H1 (cell line): ENCODE measurements around the gene ATP8B3. TPM values are rescaled to one million over a fixed set of nuclear protein-coding genes. Genes with fewer than 3 reads are reported as not detected.

ENCODE experiments used
- CTCF ChIA-PET: fragments of 300-600 bp; sonication (Branson Sonifier 250); formaldehyde crosslinking; loops from one replicate; lab custom pipeline; 2021; ENCODE audit not compliant: partially characterized antibody; lab: Charles Lee
- POLR2A ChIA-PET: fragments of 300-600 bp; sonication (Branson Sonifier 250); formaldehyde crosslinking; loops from one replicate; lab custom pipeline; 2021; ENCODE audit warnings: inconsistent platforms; ENCODE audit not compliant: partially characterized antibody; lab: Charles Lee
- DNase-seq, 2 experiments: peaks; one replicate each; pipeline versions ENCODE4 v3.0.0 to v3.0.0-alpha.2; 2010 to 2022; ENCODE audit warnings: low spot score in 2 of 2, low read depth in 1 of 2, mixed read lengths in 1 of 2
- FAIRE-seq: peaks from 2 replicates; lab custom pipeline; 2011; peaks lifted over from hg19 to GRCh38; lab: Jason Lieb, UNC
- H2AFZ ChIP-seq: 2 replicates; pipeline ENCODE4 v1.8.1; 2012; ENCODE audit warnings: low read length, inconsistent platforms
- H2AK5ac ChIP-seq: 2 replicates; pipeline ENCODE4 v1.6.1; 2013; ENCODE audit warnings: low read depth, low read length
- H2BK120ac ChIP-seq: replicated peaks from 2 replicates; pipeline ENCODE3; 2013; ENCODE audit warnings: low read depth, low read length, inconsistent platforms
- H2BK12ac ChIP-seq: 2 replicates; pipeline ENCODE4 v1.6.1; 2013; ENCODE audit warnings: low read depth, low read length
- H2BK15ac ChIP-seq: 2 replicates; pipeline ENCODE4 v1.6.1; 2013; ENCODE audit warnings: low read length
- H2BK20ac ChIP-seq: 2 replicates; pipeline ENCODE4 v1.6.1; 2013; ENCODE audit warnings: low read length
- H2BK5ac ChIP-seq: 2 replicates; pipeline ENCODE4 v1.6.1; 2013; ENCODE audit warnings: low read depth, low read length
- H3K14ac ChIP-seq: 2 replicates; pipeline ENCODE4 v1.6.1; 2013; ENCODE audit warnings: inconsistent platforms; ENCODE audit not compliant: insufficient read length
- H3K18ac ChIP-seq: 2 replicates; pipeline ENCODE4 v1.6.1; 2013; ENCODE audit warnings: low read length; ENCODE audit errors: extremely low read depth
- H3K23ac ChIP-seq: 2 replicates; pipeline ENCODE4 v1.6.1; 2013; ENCODE audit warnings: inconsistent platforms; ENCODE audit not compliant: insufficient read length
- H3K23me2 ChIP-seq: 2 replicates; pipeline ENCODE4 v1.6.1; 2013; ENCODE audit warnings: low read depth, low read length
- H3K27ac ChIP-seq: 2 replicates; pipeline ENCODE4 v1.6.1; 2011; ENCODE audit warnings: low read depth, low read length, inconsistent platforms
- H3K27me3 ChIP-seq, 4 experiments: replicated peaks in 1 of 4; 1 replicate in 1 of 4; 2 replicates in 3 of 4; pipeline versions ENCODE4 v1.6.1 to v1.8.1; 2011 to 2013; ENCODE audit warnings: low read length in 3 of 4, mild to moderate bottlenecking in 3 of 4, inconsistent platforms in 2 of 4, mixed read lengths in 2 of 4, moderate library complexity in 1 of 4; ENCODE audit not compliant: control insufficient read depth in 3 of 4, insufficient read depth in 3 of 4; ENCODE audit errors: extremely low read depth in 1 of 4
- H3K36me3 ChIP-seq, 4 experiments: 2 replicates each; pipeline versions ENCODE4 v1.6.1 to v1.8.1; 2011 to 2013; ENCODE audit warnings: mild to moderate bottlenecking in 4 of 4, low read length in 3 of 4, moderate library complexity in 2 of 4, control low read depth in 1 of 4, inconsistent platforms in 1 of 4; ENCODE audit not compliant: insufficient read depth in 4 of 4, control insufficient read depth in 2 of 4
- H3K4ac ChIP-seq: replicated peaks from 2 replicates; pipeline ENCODE3; 2013; ENCODE audit warnings: low read length, low read depth, mixed read lengths, inconsistent platforms; ENCODE audit not compliant: insufficient read length
- H3K4me1 ChIP-seq, 4 experiments: replicated peaks in 1 of 4; 1 replicate in 1 of 4; 2 replicates in 3 of 4; pipeline versions ENCODE4 v1.6.1 to v1.8.1; 2011 to 2013; ENCODE audit warnings: low read length in 3 of 4, inconsistent platforms in 2 of 4, mixed read lengths in 1 of 4; ENCODE audit not compliant: insufficient read depth in 4 of 4, control insufficient read depth in 3 of 4
- H3K4me2 ChIP-seq, 2 experiments: 2 replicates each; pipeline versions ENCODE4 v1.6.1 to v1.8.1; 2011 to 2013; ENCODE audit warnings: low read depth in 2 of 2, low read length in 2 of 2, control low read depth in 1 of 2, inconsistent platforms in 1 of 2, mild to moderate bottlenecking in 1 of 2; ENCODE audit not compliant: insufficient read depth in 1 of 2
- H3K4me3 ChIP-seq, 4 experiments: fragments of 200-600, 300-600 bp in 1 of 4; sonication (generic), shearing (Covaris generic), sonication (Bioruptor Twin) in 1 of 4; 2 replicates each; pipeline versions ENCODE4 v1.5.1 to v1.8.1; 2011 to 2016; ENCODE audit warnings: low read length in 4 of 4, low read depth in 3 of 4, control low read depth in 2 of 4, inconsistent platforms in 2 of 4, mild to moderate bottlenecking in 2 of 4, mixed read lengths in 1 of 4, moderate library complexity in 1 of 4; ENCODE audit not compliant: insufficient read depth in 2 of 4; ENCODE audit errors: extremely low read depth in 1 of 4
- H3K56ac ChIP-seq: replicated peaks from 2 replicates; pipeline ENCODE3; 2013; ENCODE audit warnings: low read depth, mild to moderate bottlenecking, mixed read lengths, low read length, inconsistent platforms; ENCODE audit not compliant: insufficient read length
- H3K79me1 ChIP-seq: 2 replicates; pipeline ENCODE4 v1.6.1; 2013; ENCODE audit warnings: low read depth, low read length, control low read depth
- H3K79me2 ChIP-seq, 2 experiments: 2 replicates each; pipeline versions ENCODE4 v1.6.1 to v1.8.1; 2012 to 2013; ENCODE audit warnings: low read length in 2 of 2, mild to moderate bottlenecking in 2 of 2, inconsistent platforms in 1 of 2; ENCODE audit not compliant: insufficient read depth in 2 of 2, control insufficient read depth in 1 of 2
- H3K9ac ChIP-seq, 4 experiments: replicated peaks in 1 of 4; 1 replicate in 1 of 4; 2 replicates in 3 of 4; pipeline versions ENCODE4 v1.6.1 to v1.8.1; 2011 to 2013; ENCODE audit warnings: low read depth in 3 of 4, low read length in 3 of 4, control low read depth in 2 of 4, mild to moderate bottlenecking in 2 of 4, moderate library complexity in 2 of 4, inconsistent platforms in 1 of 4; ENCODE audit errors: extremely low read depth in 1 of 4
- H3K9me3 ChIP-seq, 2 experiments: 2 replicates each; pipeline versions ENCODE4 v1.6.1 to v1.8.1; 2012 to 2013; ENCODE audit warnings: mild to moderate bottlenecking in 2 of 2, moderate library complexity in 2 of 2, control low read depth in 1 of 2, inconsistent platforms in 1 of 2, low read depth in 1 of 2, low read length in 1 of 2, mixed read lengths in 1 of 2; ENCODE audit not compliant: insufficient read depth in 2 of 2
- H4K20me1 ChIP-seq, 2 experiments: replicated peaks in 1 of 2; 2 replicates each; pipeline versions ENCODE3 to v1.8.1; 2011 to 2013; ENCODE audit warnings: inconsistent platforms in 2 of 2, low read length in 2 of 2, mild to moderate bottlenecking in 1 of 2; ENCODE audit not compliant: insufficient read depth in 2 of 2, control insufficient read depth in 1 of 2
- H4K5ac ChIP-seq: 2 replicates; pipeline ENCODE4 v1.6.1; 2013; ENCODE audit warnings: low read length, low read depth, mixed read lengths, inconsistent platforms; ENCODE audit not compliant: insufficient read length
- H4K8ac ChIP-seq: 2 replicates; pipeline ENCODE4 v1.8.0; 2013; ENCODE audit warnings: mild to moderate bottlenecking, moderate library complexity, low read length, inconsistent platforms; ENCODE audit not compliant: insufficient read depth; ENCODE audit errors: extremely low read depth
- H4K91ac ChIP-seq: replicated peaks from 2 replicates; pipeline ENCODE3; 2013; ENCODE audit warnings: low read length, mixed read lengths, inconsistent platforms; ENCODE audit not compliant: insufficient read length
- BCL11A ChIP-seq, 2 experiments: IDR thresholded peaks; one replicate each; pipeline ENCODE4 v1.6.1; 2011; ENCODE audit warnings: low read depth in 2 of 2, low read length in 2 of 2, mild to moderate bottlenecking in 2 of 2
- BRCA1 ChIP-seq: IDR thresholded peaks from 2 replicates; pipeline ENCODE4 v1.6.1; 2012; ENCODE audit warnings: low read depth, low read length, improper control_type of control experiment
- CBX5 ChIP-seq: fragments of 300-800, 300-1000 bp; sonication (generic); IDR thresholded peaks from 2 replicates; pipeline ENCODE4 v1.7.1; 2016; ENCODE audit warnings: antibody characterized with exemption, low read length, low read depth
- CHD2 ChIP-seq: IDR thresholded peaks from 2 replicates; pipeline ENCODE4 v1.6.1; 2012; ENCODE audit warnings: low read length, improper control_type of control experiment
- EZH2 ChIP-seq: fragments of 200-600 bp; sonication (generic); IDR thresholded peaks from 2 replicates; pipeline ENCODE4 v1.7.1; 2012; ENCODE audit warnings: low read depth, mild to moderate bottlenecking, moderate library complexity, low read length, inconsistent platforms; ENCODE audit not compliant: severe bottlenecking
- FOSL1 ChIP-seq: IDR thresholded peaks from 2 replicates; pipeline ENCODE4 v1.6.1; 2011; ENCODE audit warnings: mild to moderate bottlenecking, low read depth, low read length, moderate library complexity; ENCODE audit not compliant: insufficient read depth
- NRF1 ChIP-seq: IDR thresholded peaks from 2 replicates; pipeline ENCODE4 v1.6.1; 2011; ENCODE audit warnings: mild to moderate bottlenecking, low read depth, low read length, improper control_type of control experiment
- PHF8 ChIP-seq: fragments of 200-600 bp; sonication (generic); conservative IDR thresholded peaks from 2 replicates; pipeline ENCODE4 v1.7.1; 2012; ENCODE audit warnings: low read depth, mild to moderate bottlenecking, inconsistent platforms, low read length, moderate library complexity
- SP2 ChIP-seq: IDR thresholded peaks from 2 replicates; pipeline ENCODE4 v1.6.1; 2012; ENCODE audit warnings: mild to moderate bottlenecking, low read length, inconsistent platforms
- ZNF274 ChIP-seq: IDR thresholded peaks from 2 replicates; pipeline ENCODE4 v1.7.0; 2012; ENCODE audit warnings: low read length, borderline replicate concordance; ENCODE audit errors: extremely low read depth
- WGBS, 2 experiments: shearing (Covaris generic) in 1 of 2; methylation state at CpG; one replicate each; pipeline versions ENCODE4 v1.1.6 to v1.1.7; 2013 to 2015; ENCODE audit warnings: low lambda C conversion rate in 2 of 2, mixed read lengths in 2 of 2, inconsistent platforms in 1 of 2, low coverage in 1 of 2, missing lambda C conversion rate in 1 of 2; ENCODE audit not compliant: insufficient replicate concordance in 2 of 2, insufficient coverage in 1 of 2, insufficient read length in 1 of 2; ENCODE audit errors: extremely low coverage in 1 of 2, missing lambda C conversion rate in 1 of 2; 5-methylcytosine and 5-hydroxymethylcytosine counted together
- polyA plus RNA-seq, 7 experiments: library from polyadenylated mRNA; depleted of rRNA in 3 of 7; stranded (reverse) in 5 of 7; unstranded in 2 of 7; fragments of >200 nt in 5 of 7; fragments of 200-250 nt in 2 of 7; gene quantifications; 1 replicate in 5 of 7; 2 replicates in 1 of 7; 4 replicates in 1 of 7; pipeline versions ENCODE4 v1.2.1 to v1.2.3, GENCODE V29; 2011 to 2013; ENCODE audit warnings: missing spikeins in 2 of 7, mixed read lengths in 2 of 7
- total RNA-seq: library from RNA; stranded (reverse); fragmentation: NEBNext Ultra II Directional; extraction: Animal tissue kit (Norgen Biotek cat#: 25700); gene quantifications from 2 replicates; pipeline ENCODE4 v1.2.1, GENCODE V29; 2021

Gene ATP8B3
- total and polyA plus RNA-seq, 2 of the 8 experiments (the other 6 are each of a cell fraction or from before 2014, with no cell fraction given): 4.1 to 9.3 TPM

DNA sequence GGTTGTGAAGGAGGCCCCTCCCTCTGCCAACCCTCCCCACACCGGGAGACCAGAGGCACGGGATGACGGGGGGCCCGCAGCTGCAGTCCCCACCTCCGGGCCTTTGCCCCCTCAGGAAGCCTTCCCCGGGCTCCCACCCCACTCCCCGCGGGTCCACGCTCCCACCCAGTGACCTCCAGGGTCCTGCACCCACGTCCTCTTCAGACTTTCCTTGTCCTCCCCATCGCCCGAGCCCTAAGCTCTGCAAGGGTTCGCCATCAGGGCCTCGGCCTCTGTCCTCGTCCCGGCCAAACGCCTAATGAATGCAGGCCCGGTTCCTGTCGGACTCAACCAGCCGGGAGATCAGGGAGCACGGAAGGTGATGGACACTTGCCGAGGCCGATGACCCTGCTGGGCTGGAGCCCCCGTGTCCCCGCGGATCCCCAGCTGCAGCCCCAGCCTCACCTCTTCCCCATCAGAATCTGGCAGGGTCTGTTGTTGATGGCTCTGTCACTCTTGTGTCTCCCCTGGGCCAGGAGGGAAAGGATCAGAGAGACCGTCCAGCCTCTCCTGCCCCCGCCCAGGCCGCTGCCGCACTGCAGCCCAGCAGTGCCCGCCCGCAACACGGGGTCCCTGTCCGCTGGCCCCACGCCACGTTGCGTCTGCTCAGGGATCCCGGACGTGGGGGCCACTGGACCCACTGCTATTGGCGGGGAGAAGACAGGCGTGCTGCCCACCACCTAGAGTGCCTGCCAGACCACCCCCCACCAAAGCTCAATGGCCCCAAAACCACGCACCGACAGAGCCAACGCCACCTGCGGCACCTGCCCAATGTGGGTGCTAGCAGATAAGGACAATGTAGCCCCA lies 5.7 kb downstream of the ATP8B3 start:
- FAIRE-seq: no peak
- H2BK15ac ChIP-seq: no peak overlapping the region
- H3K56ac ChIP-seq: no peak overlapping the region
- H2BK120ac ChIP-seq: no peak overlapping the region
- H4K20me1 ChIP-seq: no peaks in the 10 kb centered on the region
- no peak overlapping the region for H2AFZ ChIP-seq
- H3K9ac ChIP-seq: no peak overlapping the region
- H3K79me1 ChIP-seq: no peaks in the 10 kb centered on the region
- H3K9me3 ChIP-seq: no peaks in the 10 kb centered on the region
- H3K27ac ChIP-seq: no peak overlapping the region
- H3K23ac ChIP-seq: no peak overlapping the region
- WGBS, 2 experiments: 91% methylated on average over 43 of the region's 45 CpGs; no CpG with 5 or more reads in 1 of the 2 experiments
- peak overlapping the region; percentile 68 for H4K8ac ChIP-seq
- no peak for DNase-seq
- peaks cover 0 to 3% (median 0%) of the 10 kb centered on the region in 4 experiments; a peak in 3 of 7 replicates for H3K27me3 ChIP-seq
- no peak overlapping the region for H2AK5ac ChIP-seq
- no peak overlapping the region for H2BK20ac ChIP-seq
- no peak overlapping the region for H3K4me2 ChIP-seq
- no peaks in the 10 kb centered on the region for H3K23me2 ChIP-seq
- no peak overlapping the region; the same call in 1 of the 2 replicates for H3K18ac ChIP-seq
- H2BK12ac ChIP-seq: no peak overlapping the region
- no peak overlapping the region for H2BK5ac ChIP-seq
- H3K4me1 ChIP-seq: no peaks in the 10 kb centered on the region
- H3K4me3 ChIP-seq: no peak overlapping the region
- H3K4ac ChIP-seq: no peak overlapping the region
- H3K79me2 ChIP-seq: no peaks in the 10 kb centered on the region
- H4K91ac ChIP-seq: no peak overlapping the region
- H3K36me3 ChIP-seq: no peaks in the 10 kb centered on the region
- ChIA-PET CTCF (interaction anchor here (1.0 to 6.2 kb wide), 9 partner anchors 10 to 260 kb away, joined by 3 to 73 read pairs (median 4); no protein-coding TSS in a partner anchor), POLR2A (no interaction called here)
- no peak overlapping the region for H4K5ac ChIP-seq
- H3K14ac ChIP-seq: no peak overlapping the region
- TF ChIP-seq FOSL1 (no peak), CHD2 (no peak), NRF1 (no peak), EZH2 (no peak), BCL11A (IDR thresholded peaks at IDR 0.05; ENCODE audit: low read depth in 2 of 2, low read length in 2 of 2) (no peak), SP2 (no peak), PHF8 (no peak), BRCA1 (no peak), CBX5 (no peak), ZNF274 (no peak)
